SIG-M5 (cell line): ENCODE data around the gene CCDC148.
A peak's percentile ranks its signal among the peaks of the same experiment; 100 is the strongest.

Experiments
- DNase-seq: peaks from one replicate; lab custom pipeline; 2025; lab: John Stamatoyannopoulos, UW

Gene CCDC148

DNA sequence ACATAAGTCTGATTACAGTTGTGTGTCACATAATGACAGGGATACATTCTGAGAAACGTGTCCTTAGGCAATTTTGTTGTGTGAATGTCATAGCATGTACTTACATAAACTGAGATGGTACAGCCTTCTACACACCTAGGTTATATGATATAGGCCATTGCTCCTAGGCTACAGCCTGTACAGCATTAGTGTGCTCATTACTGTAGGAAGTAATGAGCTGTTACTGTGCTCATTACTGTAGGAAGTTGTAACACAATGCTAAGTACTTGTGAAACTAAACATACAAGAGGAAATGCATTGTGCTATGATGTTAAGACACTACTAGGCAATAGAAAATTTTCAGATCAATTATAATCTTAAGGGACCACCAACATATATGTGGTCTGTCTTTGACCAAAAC lies 282.1 kb downstream of the CCDC148 start:
- no peak for DNase-seq

DNA sequence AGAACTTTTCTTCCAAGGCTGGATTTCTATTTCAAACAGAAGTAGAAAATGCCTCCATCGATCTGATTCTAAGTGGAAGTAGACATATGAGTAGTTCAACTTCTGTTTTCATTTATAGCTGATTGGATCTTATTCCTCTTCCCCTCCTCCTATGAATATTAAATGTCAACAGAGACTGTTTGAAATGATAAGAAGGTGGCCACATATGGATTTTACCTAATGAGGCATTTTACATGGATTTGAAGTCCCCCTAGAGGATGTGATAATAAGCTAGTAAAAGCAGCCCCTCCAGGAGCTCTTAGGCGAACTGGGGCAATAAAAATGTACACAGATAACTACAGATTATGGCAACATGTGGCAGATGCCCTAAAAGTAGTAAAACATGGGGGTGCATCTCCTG lies 283.8 kb downstream of the CCDC148 start:
- no peak for DNase-seq

GRCh38 chr2:158154596-158154995 lies 302.0 kb downstream of the CCDC148 start:
- DNase-seq, result no peak

GRCh38 chr2:158153270-158154015 lies 303.1 kb downstream of the CCDC148 start:
- DNase-seq, result no peak

DNA sequence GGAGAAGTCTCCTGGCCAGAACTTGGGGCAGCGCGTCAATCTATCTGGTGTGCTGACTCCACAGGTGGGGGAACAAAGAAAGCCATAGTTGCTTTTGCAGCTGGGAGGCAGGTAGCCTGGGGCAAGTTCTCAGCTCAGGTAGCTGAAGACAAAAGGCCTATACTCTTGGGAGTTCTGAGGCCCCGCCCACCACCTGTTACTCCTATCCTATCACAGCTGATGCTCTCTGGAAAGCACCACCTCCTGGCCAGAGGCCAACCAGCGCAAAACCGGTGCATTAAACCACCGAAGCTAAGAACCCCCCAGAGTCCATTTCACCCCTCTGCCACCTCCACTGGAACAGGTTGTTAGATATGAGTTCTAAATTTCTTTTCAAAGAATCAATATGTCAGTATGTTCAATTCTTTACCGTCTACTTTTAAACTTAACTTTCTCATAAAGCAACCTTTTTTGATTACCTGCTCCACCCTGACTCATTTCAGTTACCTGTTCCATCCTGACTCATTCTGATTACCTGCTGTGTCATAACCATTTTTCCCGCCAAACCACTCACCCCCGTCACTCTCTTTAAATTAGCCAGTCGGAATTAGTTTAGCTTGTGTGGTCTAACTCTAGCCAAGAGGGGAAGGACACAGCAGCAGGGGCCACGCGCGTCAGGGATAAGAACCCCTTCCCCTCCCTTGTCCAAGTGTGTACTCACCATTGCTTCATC lies 311.5 kb downstream of the CCDC148 start:
- DNase-seq, result no peak

GRCh38 chr2:158143703-158144360 lies 312.7 kb downstream of the CCDC148 start:
- DNase-seq, result no peak

DNA sequence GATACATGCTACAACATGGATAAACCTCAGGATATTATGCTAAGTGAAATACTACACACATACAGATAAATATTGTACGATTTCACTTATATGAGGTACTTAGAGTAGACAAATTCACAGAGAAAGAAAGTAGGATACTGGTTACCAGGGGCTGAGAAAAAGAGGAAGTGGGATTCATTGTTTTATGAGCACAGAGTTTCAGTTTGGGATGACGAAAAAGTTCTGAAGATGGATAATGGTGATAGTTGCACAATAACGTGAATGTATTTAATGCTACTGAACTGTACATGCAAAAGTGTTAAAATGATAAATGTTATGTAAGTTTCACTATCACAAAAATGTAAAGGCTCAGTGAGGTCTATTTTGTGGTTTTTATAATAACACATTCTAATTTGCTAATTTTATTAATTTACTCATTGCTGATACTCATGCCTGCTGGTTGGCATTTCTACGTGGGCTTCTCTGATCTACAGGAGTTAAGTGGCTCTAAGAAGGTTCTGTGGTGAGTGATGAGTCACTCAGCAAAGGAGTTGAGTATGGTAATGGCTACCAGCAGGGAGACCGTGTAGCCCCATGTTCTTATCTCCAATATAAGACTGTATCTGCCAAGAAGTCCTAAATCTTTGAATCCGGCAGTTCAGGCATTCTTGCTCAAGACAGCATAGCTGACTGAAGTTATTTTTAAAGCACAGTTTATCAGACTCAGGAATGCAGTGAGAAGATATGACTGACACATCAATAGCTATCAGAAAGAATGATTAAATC lies 313.8 kb downstream of the CCDC148 start:
- peak; percentile 93 for DNase-seq

- peak; percentile 74 for DNase-seq
These were observed 314.4 kb downstream of the CCDC148 start for GRCh38 chr2:158142165-158142564.

GRCh38 chr2:158140201-158140600 lies 316.4 kb downstream of the CCDC148 start:
- DNase-seq, result no peak

- DNase-seq, result no peak
These were observed 318.3 kb downstream of the CCDC148 start for GRCh38 chr2:158138255-158138654.

DNA sequence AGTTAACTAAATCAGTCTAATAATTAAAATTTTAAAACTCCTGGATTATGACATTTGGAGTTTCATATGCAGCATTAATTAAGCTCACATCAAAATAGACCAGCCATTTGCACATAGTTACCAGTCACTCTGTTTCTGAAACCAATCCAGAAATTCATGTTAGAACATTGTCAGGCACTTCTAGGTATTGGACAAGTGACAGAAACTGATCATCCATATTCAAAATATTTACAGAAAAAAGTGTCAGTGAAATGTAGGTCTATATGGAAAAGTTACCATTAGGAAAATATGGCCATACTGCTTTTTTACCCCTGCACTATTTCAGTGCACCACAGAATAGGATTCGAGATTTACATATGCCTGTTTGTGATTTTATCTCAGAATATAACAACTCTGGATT lies 321.5 kb downstream of the CCDC148 start:
- no peak for DNase-seq

- no peak for DNase-seq
These were observed 321.9 kb downstream of the CCDC148 start for GRCh38 chr2:158134655-158135054.

DNA sequence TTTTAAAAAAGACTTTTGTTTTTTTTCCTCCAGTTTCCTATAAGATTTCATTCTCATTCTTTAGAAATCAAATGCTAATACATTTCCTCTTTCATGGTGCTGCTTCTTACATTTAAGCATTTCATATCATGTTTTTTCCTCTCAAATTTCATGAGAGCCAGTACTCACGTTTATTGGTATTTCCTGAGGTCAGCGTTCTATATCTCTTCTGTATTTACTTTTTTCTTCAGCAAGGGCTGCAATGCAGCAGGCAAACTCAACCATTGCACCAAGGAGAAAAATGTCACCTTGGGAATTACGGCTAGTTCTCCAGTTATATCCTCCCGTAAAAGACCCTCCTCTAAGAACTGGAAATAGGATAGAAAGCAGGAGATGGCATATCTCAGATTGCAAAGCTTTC lies 322.5 kb downstream of the CCDC148 start:
- no peak for DNase-seq

DNA sequence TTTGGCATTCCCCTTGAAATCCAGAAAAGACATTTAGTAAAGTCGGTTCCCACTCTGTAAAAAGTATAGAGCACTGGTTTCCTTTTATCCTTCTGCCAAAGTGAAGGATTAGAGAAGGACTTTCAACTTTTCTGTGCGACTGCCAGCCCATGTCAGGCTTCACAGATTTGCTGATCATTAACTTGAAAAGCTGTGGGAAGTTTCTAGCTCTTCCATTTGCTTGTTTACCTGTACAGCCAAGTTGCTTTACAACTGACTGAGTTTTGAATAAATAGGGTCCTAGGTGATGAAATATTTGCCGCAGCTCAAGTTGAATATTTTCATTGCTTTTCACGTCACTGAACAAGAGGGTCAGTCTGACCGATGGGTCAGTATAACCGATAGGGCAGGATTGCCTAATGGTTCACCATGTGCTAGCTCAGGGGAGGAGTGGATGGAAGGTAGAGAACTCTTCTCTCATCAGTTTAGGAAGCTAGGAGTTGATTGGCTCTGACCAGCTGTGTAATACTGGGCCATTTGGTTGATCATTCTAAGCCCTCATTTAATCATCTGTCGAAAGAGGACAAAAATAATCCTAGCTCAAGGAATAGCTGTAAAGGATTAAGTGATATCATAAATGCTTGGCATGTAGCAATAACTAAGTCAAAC lies 324.5 kb downstream of the CCDC148 start:
- DNase-seq, result no peak

DNA sequence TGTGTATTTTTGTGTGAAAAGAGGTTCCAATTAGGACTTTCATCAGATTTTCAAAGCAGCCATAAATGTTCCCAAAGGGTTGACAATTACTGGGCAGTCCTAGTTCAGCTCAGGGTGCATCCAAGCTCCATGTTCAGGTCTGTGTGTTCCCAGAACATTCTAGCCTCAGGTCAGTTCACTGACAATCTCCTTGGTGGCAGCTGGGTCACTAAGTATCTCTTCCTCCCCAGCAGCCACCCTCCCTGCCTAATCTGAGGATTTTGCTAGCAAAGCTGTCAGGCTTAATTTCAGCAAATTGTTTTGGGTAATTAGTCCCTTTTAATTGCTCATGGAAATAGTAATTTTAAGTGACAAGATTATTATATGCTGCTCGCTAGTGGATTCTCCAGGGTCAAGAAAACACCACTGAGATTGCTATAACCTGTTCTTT lies 325.1 kb downstream of the CCDC148 start:
- no peak for DNase-seq

GRCh38 chr2:158130832-158131473 lies 325.6 kb downstream of the CCDC148 start:
- no peak for DNase-seq

DNA sequence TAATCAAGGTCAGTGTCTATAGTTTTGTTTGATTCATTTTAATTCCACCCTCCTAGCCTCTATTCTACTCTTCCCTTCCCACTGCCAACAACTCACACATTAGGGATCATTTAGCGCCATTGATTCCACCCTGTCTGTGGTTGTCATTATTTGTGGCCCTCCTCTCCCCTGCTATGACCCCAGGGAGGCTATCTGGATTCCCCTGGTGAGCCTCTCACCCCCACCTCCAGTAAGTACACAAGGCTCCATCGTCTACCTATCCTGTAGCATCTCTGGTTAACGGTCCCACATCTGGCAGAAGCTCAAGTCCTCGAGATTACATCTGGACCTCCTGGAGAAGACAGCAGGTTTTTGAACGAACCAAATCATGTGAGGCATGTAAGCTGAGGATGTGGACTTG lies 327.5 kb downstream of the CCDC148 start:
- no peak for DNase-seq

DNA sequence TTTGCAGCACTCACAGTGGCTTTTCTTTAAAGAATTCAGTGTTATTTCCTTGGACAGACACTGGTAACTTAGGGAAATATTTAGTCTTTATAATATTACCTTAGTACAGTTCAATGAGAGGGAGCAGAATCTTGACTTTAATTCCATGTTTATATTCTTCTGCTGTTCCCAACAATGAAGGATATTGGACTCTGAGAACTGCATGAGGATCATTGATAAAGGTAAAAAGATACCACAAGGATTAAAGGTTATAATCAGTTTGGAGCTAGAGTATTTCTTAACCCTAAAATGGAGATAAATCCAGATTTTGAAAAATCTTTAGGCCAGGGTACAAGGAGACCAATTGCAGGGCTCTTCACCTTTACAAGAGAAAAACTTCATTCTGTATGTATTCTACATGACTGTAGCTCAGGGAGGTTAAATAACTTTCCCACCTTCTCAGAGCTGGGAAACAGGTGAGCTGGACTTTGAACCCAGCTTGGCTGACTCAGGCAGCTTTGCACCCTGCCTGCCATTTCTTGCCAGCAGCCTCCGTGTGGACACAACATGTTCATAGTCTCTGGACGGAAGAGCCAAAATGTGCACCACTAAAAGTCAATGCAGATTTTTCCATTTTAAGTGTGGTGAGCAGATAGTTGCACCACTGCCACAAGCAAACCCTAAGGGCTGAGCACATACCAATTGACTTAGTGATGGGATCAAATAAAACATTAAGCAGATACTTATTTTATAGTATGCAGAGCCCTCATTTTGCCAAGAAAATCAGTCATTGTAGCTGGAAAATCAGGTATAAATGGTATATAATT lies 328.2 kb downstream of the CCDC148 start:
- DNase-seq, result no peak

GRCh38 chr2:158127380-158127804 lies 329.2 kb downstream of the CCDC148 start:
- DNase-seq, result no peak

GRCh38 chr2:158125756-158126498 lies 330.6 kb downstream of the CCDC148 start:
- no peak for DNase-seq
